HG03442 (cell line): ENCODE data around the gene ALX4.

Experiments
- ATAC-seq: cut with Tn5 transposase; IDR thresholded peaks from one replicate; pipeline ENCODE4 v1.9.1; 2021; ENCODE audit warnings: mild to moderate bottlenecking, moderate library complexity; ENCODE audit not compliant: unreplicated experiment

The ALX4 gene

GRCh38 chr11:44316659-44317240 is 6.8 kb upstream of the ALX4 start:
- ATAC-seq = no peak

- ATAC-seq = no peak
These were observed 6.2 kb upstream of the ALX4 start for GRCh38 chr11:44315947-44316658.

GRCh38 chr11:44314733-44315132 is 4.8 kb upstream of the ALX4 start:
- ATAC-seq = no peak

- no peak for ATAC-seq
These were observed 4.0 kb upstream of the ALX4 start for GRCh38 chr11:44313761-44314489.

GRCh38 chr11:44312876-44313275 is 2.9 kb upstream of the ALX4 start:
- no peak for ATAC-seq

- ATAC-seq = no peak
These were observed 1.7 kb upstream of the ALX4 start for GRCh38 chr11:44311339-44312261.

GRCh38 chr11:44310463-44311272 is 729 bp upstream of the ALX4 start:
- no peak for ATAC-seq

GRCh38 chr11:44310206-44310462 is 195 bp upstream of the ALX4 start:
- ATAC-seq = no peak

GRCh38 chr11:44308923-44309477 is 939 bp downstream of the ALX4 start:
- no peak for ATAC-seq

GRCh38 chr11:44308256-44308922 is 1.6 kb downstream of the ALX4 start:
- ATAC-seq = no peak

GRCh38 chr11:44307340-44308099 is 2.4 kb downstream of the ALX4 start:
- no peak for ATAC-seq

GRCh38 chr11:44306918-44307244 is 3.1 kb downstream of the ALX4 start:
- ATAC-seq = no peak

- no peak for ATAC-seq
These were observed 3.7 kb downstream of the ALX4 start for GRCh38 chr11:44306052-44306917.

- ATAC-seq = no peak
These were observed 4.4 kb downstream of the ALX4 start for GRCh38 chr11:44305470-44306051.

- no peak for ATAC-seq
These were observed 4.9 kb downstream of the ALX4 start for GRCh38 chr11:44305026-44305469.

- no peak for ATAC-seq
These were observed 5.6 kb downstream of the ALX4 start for GRCh38 chr11:44304091-44305025.
